Right cardiac atrium (tissue), 5 donors: ENCODE measurements around the gene DOCK4. TPM values are rescaled to one million over a fixed set of nuclear protein-coding genes. Genes with fewer than 3 reads are reported as not detected.

Experiments
- ATAC-seq, 2 donors: fragments of 200-7000 bp; cut with Tn5 transposase; one replicate each; pipeline versions ENCODE4 v1.8.0 to v1.9.1; 2020; ENCODE audit warnings: moderate library complexity in 2 of 2, mild to moderate bottlenecking in 1 of 2
- DNase-seq, 3 donors: peaks; one replicate each; pipeline ENCODE4 v3.0.0-alpha.2; 2020
- H3K27ac ChIP-seq: one replicate; pipeline ENCODE4 v1.5.1; 2013; ENCODE audit warnings: mild to moderate bottlenecking, low read length, control low read depth, moderate library complexity
- H3K27me3 ChIP-seq: one replicate; pipeline ENCODE4 v1.6.1; 2013; ENCODE audit not compliant: control insufficient read depth, insufficient read depth
- H3K4me1 ChIP-seq: one replicate; pipeline ENCODE4 v1.6.1; 2013; ENCODE audit warnings: low read length; ENCODE audit not compliant: control insufficient read depth, insufficient read depth
- H3K4me3 ChIP-seq: one replicate; pipeline ENCODE4 v1.5.1; 2013; ENCODE audit warnings: low read length, control low read depth
- H3K9me3 ChIP-seq: one replicate; pipeline ENCODE4 v1.6.1; 2013; ENCODE audit warnings: low read length; ENCODE audit not compliant: control insufficient read depth
- WGBS: extraction: QIAGEN DNeasy Blood & Tissue Kit; methylation state at CpG from one replicate; pipeline ENCODE4 v1.1.7; 2013; 5-methylcytosine and 5-hydroxymethylcytosine counted together
- intact Hi-C, 4 donors: fragments of 100-400 bp; cut with DNase I; formaldehyde crosslinking; loops; one replicate each; pipeline versions ENCODE4 v1.11.0 to v1.14.0; 2022 to 2023
- polyA plus RNA-seq: library from polyadenylated mRNA; stranded (reverse); fragments of 200-250 nt; gene quantifications from one replicate; pipeline ENCODE4 v1.2.3, GENCODE V29; 2013
- total RNA-seq, 4 donors: library from RNA; stranded (reverse); fragmentation: NEBNext Ultra II Directional; extraction: Animal tissue kit (Norgen Biotek cat#: 25700); gene quantifications; one replicate each; pipeline ENCODE4 v1.2.1, GENCODE V29; 2021
- donor health status: healthy with polysubstance abuse.
- donor health status: DM: no; HTN: yes; CAD: no.
- donor health status: DM: no; HTN: no; CAD: no.
- donor health status: DM: no; HTN: yes; CAD: no; lungs with severe emphysema.
- donor health status: DM: yes; HTN: yes; CAD: no.

DOCK4 gene
- total and polyA plus RNA-seq, 5 donors: 5.7 to 19.9 (median 15.7) TPM

- Histone ChIP-seq H3K9me3 (no peaks in the 10 kb centered on the region), H3K27me3 (no peaks in the 10 kb centered on the region), H3K27ac (no peak overlapping the region), H3K4me1 (peaks cover 2% of the 10 kb centered on the region), H3K4me3 (no peak overlapping the region)
- WGBS: 72% methylated on average over 4 of the region's 4 CpGs
- ATAC-seq: no peak
- no peak for DNase-seq
- intact Hi-C loops: loop anchor here in 1 of 4 donors (10.0 kb wide), 1 partner anchor 106 kb away; no protein-coding TSS in a partner anchor
Measured at GRCh38 chr7:112088484-112089016, 117.6 kb downstream of the DOCK4 start.

DNA sequence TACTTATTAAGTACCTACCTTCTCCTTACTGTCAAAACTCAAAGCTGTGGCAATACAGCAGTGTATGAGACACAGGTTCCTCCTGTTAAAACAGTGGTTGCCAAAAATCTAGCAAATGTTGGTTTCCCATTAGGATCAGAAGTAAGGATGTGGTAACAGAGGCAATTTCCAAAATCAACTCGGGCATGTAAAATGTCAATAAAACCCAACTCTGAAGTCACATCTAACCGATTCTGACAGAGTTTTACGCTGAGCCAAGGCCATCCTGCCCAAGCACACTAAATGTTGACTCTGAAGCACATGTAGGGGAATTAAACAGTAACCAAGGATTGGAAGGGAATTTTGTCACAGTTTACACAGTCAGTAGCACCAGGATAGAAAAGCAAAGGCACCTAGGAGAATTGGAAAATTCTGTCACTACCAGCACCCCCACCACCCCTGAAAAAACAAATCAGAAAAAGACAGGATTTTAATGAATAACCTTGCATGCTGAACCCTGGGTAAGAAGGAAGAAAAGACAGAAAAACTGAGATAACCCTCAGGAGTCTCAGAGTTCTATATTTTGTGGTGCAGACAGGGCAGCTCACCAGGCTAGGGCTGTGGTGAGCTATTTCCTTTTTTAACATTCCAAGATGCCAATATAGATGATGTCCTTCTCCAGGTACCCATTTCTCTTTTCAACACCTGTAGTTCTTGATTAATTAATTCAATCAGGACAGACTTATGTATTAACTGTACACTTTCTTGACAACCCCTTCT lies 119.5 kb downstream of the DOCK4 start:
- no peak overlapping the region for H3K27ac ChIP-seq
- H3K4me1 ChIP-seq: peaks cover 2% of the 10 kb centered on the region
- ATAC-seq (no peak), DNase-seq (no peak)
- 82% methylated on average over 3 of the region's 3 CpGs for whole genome bisulfite sequencing
- H3K4me3 ChIP-seq: no peak overlapping the region
- H3K27me3 ChIP-seq: no peaks in the 10 kb centered on the region
- intact Hi-C loops: loop anchor here in 1 of 4 donors (10.0 kb wide), 1 partner anchor 108 kb away; no protein-coding TSS in a partner anchor
- no peaks in the 10 kb centered on the region for H3K9me3 ChIP-seq

DNA sequence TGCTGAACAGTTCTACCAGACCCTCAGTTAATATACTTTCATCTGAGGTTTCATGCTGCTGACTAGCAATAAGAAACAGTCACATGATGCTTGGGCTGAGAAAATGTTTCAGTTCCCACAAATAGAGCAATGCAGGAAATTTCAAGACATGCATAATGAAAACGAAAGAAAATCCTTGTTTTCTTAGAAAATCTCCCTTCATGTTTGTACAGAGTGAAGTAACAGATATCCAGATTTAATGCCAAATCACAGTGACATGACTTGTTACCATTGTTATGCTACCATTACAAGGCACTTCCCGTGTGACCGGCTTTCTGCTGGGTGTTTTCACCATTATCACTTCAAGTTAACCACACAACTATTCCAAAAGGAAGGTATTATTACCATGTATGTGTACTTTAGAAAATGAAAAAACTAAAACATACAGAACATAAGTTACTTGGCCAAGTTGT lies 121.7 kb downstream of the DOCK4 start:
- H3K9me3 ChIP-seq: no peaks in the 10 kb centered on the region
- ATAC-seq (peak; percentile 64 to 66), DNase-seq (peak in 1 of 3 donors; percentile 57)
- H3K4me1 ChIP-seq: peaks cover 3% of the 10 kb centered on the region
- no peak overlapping the region for H3K27ac ChIP-seq
- no peak overlapping the region for H3K4me3 ChIP-seq
- H3K27me3 ChIP-seq: no peaks in the 10 kb centered on the region
- intact Hi-C loops: loop anchor here in 1 of 4 donors (10.0 kb wide), 1 partner anchor 110 kb away; no protein-coding TSS in a partner anchor
- 29% methylated on average over 3 of the region's 3 CpGs for WGBS

GRCh38 chr7:112083776-112084355 lies 122.3 kb downstream of the DOCK4 start:
- H3K9me3 ChIP-seq: no peaks in the 10 kb centered on the region
- ATAC-seq (no peak), DNase-seq (no peak)
- no peaks in the 10 kb centered on the region for H3K27me3 ChIP-seq
- H3K4me3 ChIP-seq: no peak overlapping the region
- peaks cover 1% of the 10 kb centered on the region for H3K4me1 ChIP-seq
- WGBS: 90% methylated on average over 7 of the region's 7 CpGs
- intact Hi-C loops: loop anchor here in 1 of 4 donors (10.0 kb wide), 1 partner anchor 111 kb away; no protein-coding TSS in a partner anchor
- H3K27ac ChIP-seq: no peak overlapping the region

DNA sequence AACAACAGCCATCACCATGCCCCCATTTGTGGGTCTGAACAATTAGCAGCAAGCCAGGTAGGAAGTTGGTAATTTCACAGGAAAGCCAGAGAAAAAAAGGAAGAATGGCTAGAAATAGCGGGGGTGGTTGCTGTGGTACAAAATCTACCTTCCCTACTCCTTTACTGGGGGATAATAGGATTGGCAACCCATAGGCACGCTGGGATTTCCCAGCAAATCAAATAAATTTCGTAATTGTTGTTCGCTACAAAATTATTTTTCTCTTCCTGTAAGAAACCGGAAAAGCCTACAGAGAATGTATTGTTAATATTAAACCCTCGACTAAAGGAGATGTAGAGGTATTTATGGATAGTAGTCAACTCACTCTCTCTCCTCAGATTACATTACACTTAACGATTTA lies 123.9 kb downstream of the DOCK4 start:
- intact Hi-C loops: loop anchor here in 1 of 4 donors (10.0 kb wide), 1 partner anchor 112 kb away; no protein-coding TSS in a partner anchor
- Histone ChIP-seq H3K27me3 (no peaks in the 10 kb centered on the region), H3K9me3 (no peaks in the 10 kb centered on the region), H3K4me1 (peaks cover 1% of the 10 kb centered on the region), H3K27ac (no peak overlapping the region), H3K4me3 (no peak overlapping the region)
- ATAC-seq (no peak), DNase-seq (no peak)
- WGBS: 76% methylated on average over 7 of the region's 7 CpGs

DNA sequence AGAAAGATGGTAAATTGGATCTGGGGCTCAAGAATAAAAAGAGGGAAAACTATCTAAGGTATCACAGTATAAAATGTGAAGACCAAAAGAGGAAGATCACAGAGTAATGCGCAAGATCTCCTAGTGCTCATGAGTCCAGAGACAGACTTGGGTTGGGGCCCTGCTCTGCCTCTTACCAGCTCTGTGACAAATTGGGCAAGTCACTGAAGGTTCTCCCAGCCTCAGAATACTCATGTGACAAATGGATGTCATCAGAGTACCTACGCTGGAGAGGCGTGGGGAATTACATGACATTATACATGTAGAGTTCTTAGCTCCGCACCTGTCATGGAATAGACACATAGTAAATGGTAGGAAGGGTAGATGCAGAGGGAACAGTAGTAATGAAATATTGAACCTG lies 124.4 kb downstream of the DOCK4 start:
- H3K4me1 ChIP-seq: peaks cover 1% of the 10 kb centered on the region
- intact Hi-C loops: loop anchor here in 1 of 4 donors (10.0 kb wide), 1 partner anchor 113 kb away; no protein-coding TSS in a partner anchor
- DNase-seq (peak in 2 of 3 donors; percentile 22 to 52), ATAC-seq (peak; percentile 47 to 76)
- no peaks in the 10 kb centered on the region for H3K9me3 ChIP-seq
- WGBS: 91% methylated on average over 4 of the region's 4 CpGs
- H3K27ac ChIP-seq: no peak overlapping the region
- no peaks in the 10 kb centered on the region for H3K27me3 ChIP-seq
- H3K4me3 ChIP-seq: no peak overlapping the region

GRCh38 chr7:112080978-112081377 lies 125.2 kb downstream of the DOCK4 start:
- Histone ChIP-seq H3K4me1 (peaks cover 1% of the 10 kb centered on the region), H3K27ac (no peak overlapping the region), H3K9me3 (no peaks in the 10 kb centered on the region), H3K27me3 (no peaks in the 10 kb centered on the region), H3K4me3 (no peak overlapping the region)
- intact Hi-C loops: loop anchor here in 1 of 4 donors (10.0 kb wide), 1 partner anchor 114 kb away; no protein-coding TSS in a partner anchor
- WGBS: 63% methylated on average over 8 of the region's 8 CpGs
- ATAC-seq (peak; percentile 53 to 69), DNase-seq (no peak)

DNA sequence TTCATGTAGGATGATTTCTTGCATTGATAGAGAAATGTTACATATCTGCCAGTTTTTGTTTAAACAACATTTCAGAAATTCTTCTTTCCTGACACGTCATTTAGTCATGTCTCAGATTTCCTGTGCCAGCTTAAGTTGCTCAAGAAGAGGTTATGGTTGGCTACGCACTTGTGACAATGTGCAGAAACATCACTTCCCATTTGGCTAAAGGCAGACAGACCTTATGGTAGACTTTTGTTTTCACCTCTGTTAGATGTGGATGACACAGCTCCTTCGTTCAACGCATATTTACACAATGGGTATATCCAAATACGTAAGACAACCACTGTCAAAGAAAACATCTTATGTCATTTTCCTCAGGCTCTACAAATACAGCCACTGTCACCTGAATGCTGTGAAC lies 125.8 kb downstream of the DOCK4 start:
- Histone ChIP-seq H3K4me1 (peaks cover 1% of the 10 kb centered on the region), H3K4me3 (no peak overlapping the region), H3K9me3 (no peaks in the 10 kb centered on the region), H3K27ac (no peak overlapping the region), H3K27me3 (no peaks in the 10 kb centered on the region)
- DNase-seq (no peak), ATAC-seq (peak; percentile 50 to 73)
- WGBS: 69% methylated on average over 5 of the region's 5 CpGs
- intact Hi-C loops: loop anchor here in 1 of 4 donors (10.0 kb wide), 1 partner anchor 114 kb away; no protein-coding TSS in a partner anchor

GRCh38 chr7:112079673-112080072 lies 126.5 kb downstream of the DOCK4 start:
- Histone ChIP-seq H3K27me3 (no peaks in the 10 kb centered on the region), H3K27ac (no peak overlapping the region), H3K9me3 (no peaks in the 10 kb centered on the region), H3K4me3 (no peak overlapping the region), H3K4me1 (peaks cover 1% of the 10 kb centered on the region)
- no peak for ATAC-seq
- no peak for DNase-seq
- intact Hi-C loops: loop anchor here in 1 of 4 donors (10.0 kb wide), 1 partner anchor 115 kb away; no protein-coding TSS in a partner anchor

GRCh38 chr7:112079122-112079521 lies 127.1 kb downstream of the DOCK4 start:
- Histone ChIP-seq H3K4me3 (no peak overlapping the region), H3K9me3 (no peaks in the 10 kb centered on the region), H3K4me1 (peaks cover 1% of the 10 kb centered on the region), H3K27ac (no peak overlapping the region), H3K27me3 (no peaks in the 10 kb centered on the region)
- ATAC-seq: no peak
- 89% methylated on average over 1 of the region's 1 CpG for WGBS
- no peak for DNase-seq
- intact Hi-C loops: no loop called here

DNA sequence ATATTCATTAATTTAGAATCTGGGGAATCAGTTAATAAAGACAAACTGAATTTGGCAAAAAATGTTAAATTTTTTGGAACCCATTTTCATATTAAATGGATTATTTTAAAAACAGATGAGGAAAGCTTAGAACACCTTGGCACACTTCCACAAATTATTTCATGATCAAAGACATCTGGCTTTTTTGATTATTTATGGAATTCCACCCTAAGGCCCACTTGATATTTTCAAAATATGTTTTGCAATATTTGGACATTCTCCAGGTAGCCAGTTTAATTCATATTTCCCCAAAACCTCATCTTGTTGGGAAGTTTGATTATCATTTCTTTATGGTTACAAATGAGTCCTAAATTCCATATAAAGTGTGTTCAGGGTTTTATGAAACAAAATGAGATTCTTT lies 129.9 kb downstream of the DOCK4 start:
- no peaks in the 10 kb centered on the region for H3K9me3 ChIP-seq
- H3K4me3 ChIP-seq: no peak overlapping the region
- no peak for ATAC-seq
- H3K27me3 ChIP-seq: no peaks in the 10 kb centered on the region
- no peak for DNase-seq
- no peak overlapping the region for H3K27ac ChIP-seq
- H3K4me1 ChIP-seq: peaks cover 5% of the 10 kb centered on the region
- intact Hi-C loops: no loop called here
